Measurements from ENCODE around the gene CYP46A1.

The CYP46A1 gene

GRCh38 chr14:99741227-99741976 is 57.3 kb downstream of the CYP46A1 start:
- H3K4me3 ChIP-seq (ENCODE audit: low read depth, low read length): no peak overlapping the region
- in situ Hi-C loops (cut with HindIII; ENCODE audit: low sequenced_read_pairs): no loop called here
- no peak for DNase-seq (ENCODE audit: low read depth, low spot score)
- TF ChIP-seq CTCF (IDR thresholded peaks at IDR 0.05; ENCODE audit: low read depth, low read length): no peak

- in situ Hi-C loops (cut with HindIII; ENCODE audit: low sequenced_read_pairs): no loop called here
- H3K4me3 ChIP-seq (ENCODE audit: low read depth, low read length): no peak overlapping the region
- DNase-seq (ENCODE audit: low read depth, low spot score): no peak
- no peak for TF ChIP-seq CTCF (IDR thresholded peaks at IDR 0.05; ENCODE audit: low read depth, low read length)
Measured at GRCh38 chr14:99742074-99742473, 58.0 kb downstream of the CYP46A1 start.

GRCh38 chr14:99742509-99743487 is 58.7 kb downstream of the CYP46A1 start:
- no peak overlapping the region for H3K4me3 ChIP-seq (ENCODE audit: low read depth, low read length)
- DNase-seq (ENCODE audit: low read depth, low spot score): no peak
- TF ChIP-seq CTCF (IDR thresholded peaks at IDR 0.05; ENCODE audit: low read depth, low read length): no peak
- in situ Hi-C loops (cut with HindIII; ENCODE audit: low sequenced_read_pairs): no loop called here

- in situ Hi-C loops (cut with HindIII; ENCODE audit: low sequenced_read_pairs): no loop called here
- no peak overlapping the region for H3K4me3 ChIP-seq (ENCODE audit: low read depth, low read length)
- peak; percentile 33 for TF ChIP-seq CTCF (IDR thresholded peaks at IDR 0.05; ENCODE audit: low read depth, low read length)
- peak; percentile 74 for DNase-seq (ENCODE audit: low read depth, low spot score)
Measured at GRCh38 chr14:99744199-99744872, 60.2 kb downstream of the CYP46A1 start.

- DNase-seq (ENCODE audit: low read depth, low spot score): no peak
- in situ Hi-C loops (cut with HindIII; ENCODE audit: low sequenced_read_pairs): no loop called here
- TF ChIP-seq CTCF (IDR thresholded peaks at IDR 0.05; ENCODE audit: low read depth, low read length): no peak
- H3K4me3 ChIP-seq (ENCODE audit: low read depth, low read length): no peak overlapping the region
Measured at GRCh38 chr14:99744873-99745224, 60.8 kb downstream of the CYP46A1 start.

- TF ChIP-seq CTCF (IDR thresholded peaks at IDR 0.05; ENCODE audit: low read depth, low read length): no peak
Measured at GRCh38 chr14:99745307-99745951, 61.3 kb downstream of the CYP46A1 start.

More at GRCh38 chr14:99745307-99745951, 61.3 kb downstream of the CYP46A1 start:
- H3K4me3 ChIP-seq (ENCODE audit: low read depth, low read length): no peak overlapping the region
- peak; percentile 81 for DNase-seq (ENCODE audit: low read depth, low spot score)
- in situ Hi-C loops (cut with HindIII; ENCODE audit: low sequenced_read_pairs): no loop called here
